ENCODE results near the gene IL18BP.

IL18BP gene

GRCh38 chr11:72008728-72009127, 10.0 kb downstream of the IL18BP start (continued):
- TF ChIP-seq, protein P1, sequence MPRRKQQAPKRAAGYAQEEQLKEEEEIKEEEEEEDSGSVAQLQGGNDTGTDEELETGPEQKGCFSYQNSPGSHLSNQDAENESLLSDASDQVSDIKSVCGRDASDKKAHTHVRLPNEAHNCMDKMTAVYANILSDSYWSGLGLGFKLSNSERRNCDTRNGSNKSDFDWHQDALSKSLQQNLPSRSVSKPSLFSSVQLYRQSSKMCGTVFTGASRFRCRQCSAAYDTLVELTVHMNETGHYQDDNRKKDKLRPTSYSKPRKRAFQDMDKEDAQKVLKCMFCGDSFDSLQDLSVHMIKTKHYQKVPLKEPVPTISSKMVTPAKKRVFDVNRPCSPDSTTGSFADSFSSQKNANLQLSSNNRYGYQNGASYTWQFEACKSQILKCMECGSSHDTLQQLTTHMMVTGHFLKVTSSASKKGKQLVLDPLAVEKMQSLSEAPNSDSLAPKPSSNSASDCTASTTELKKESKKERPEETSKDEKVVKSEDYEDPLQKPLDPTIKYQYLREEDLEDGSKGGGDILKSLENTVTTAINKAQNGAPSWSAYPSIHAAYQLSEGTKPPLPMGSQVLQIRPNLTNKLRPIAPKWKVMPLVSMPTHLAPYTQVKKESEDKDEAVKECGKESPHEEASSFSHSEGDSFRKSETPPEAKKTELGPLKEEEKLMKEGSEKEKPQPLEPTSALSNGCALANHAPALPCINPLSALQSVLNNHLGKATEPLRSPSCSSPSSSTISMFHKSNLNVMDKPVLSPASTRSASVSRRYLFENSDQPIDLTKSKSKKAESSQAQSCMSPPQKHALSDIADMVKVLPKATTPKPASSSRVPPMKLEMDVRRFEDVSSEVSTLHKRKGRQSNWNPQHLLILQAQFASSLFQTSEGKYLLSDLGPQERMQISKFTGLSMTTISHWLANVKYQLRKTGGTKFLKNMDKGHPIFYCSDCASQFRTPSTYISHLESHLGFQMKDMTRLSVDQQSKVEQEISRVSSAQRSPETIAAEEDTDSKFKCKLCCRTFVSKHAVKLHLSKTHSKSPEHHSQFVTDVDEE (CRISPR knock-in tag; IDR thresholded peaks at IDR 0.05), result no peak
- no peak for TF ChIP-seq CSRNP3 (CRISPR knock-in tag; IDR thresholded peaks at IDR 0.05)

- no peak for ATAC-seq
- no peak for TF ChIP-seq BACH2 (CRISPR knock-in tag; IDR thresholded peaks at IDR 0.05; ENCODE audit: borderline replicate concordance)
- no peak for TF ChIP-seq ISL1 (CRISPR knock-in tag; IDR thresholded peaks at IDR 0.05)
- no peak for TF ChIP-seq TCF4 (CRISPR knock-in tag; IDR thresholded peaks at IDR 0.05; ENCODE audit: borderline replicate concordance)
- TF ChIP-seq ARNTL (CRISPR knock-in tag; IDR thresholded peaks at IDR 0.05; ENCODE audit: borderline replicate concordance, low read depth), result no peak
- no peak for TF ChIP-seq ZNF70 (CRISPR knock-in tag; IDR thresholded peaks at IDR 0.05)
- TF ChIP-seq, protein P1 (CRISPR knock-in tag; IDR thresholded peaks at IDR 0.05), result no peak
- no peak for TF ChIP-seq ZFP30 (CRISPR knock-in tag; IDR thresholded peaks at IDR 0.05)
- TF ChIP-seq CSRNP3 (CRISPR knock-in tag; IDR thresholded peaks at IDR 0.05), result no peak
- TF ChIP-seq PATZ1 (CRISPR knock-in tag; IDR thresholded peaks at IDR 0.05; ENCODE audit: borderline replicate concordance), result no peak
Observed at GRCh38 chr11:72009156-72009555, 10.4 kb downstream of the IL18BP start.

GRCh38 chr11:72010529-72011233, 12.0 kb downstream of the IL18BP start:
- ATAC-seq, result no peak
- TF ChIP-seq TOX (CRISPR knock-in tag; IDR thresholded peaks at IDR 0.05; ENCODE audit: borderline replicate concordance) (no peak), ZNF70 (CRISPR knock-in tag; IDR thresholded peaks at IDR 0.05) (no peak), ARNTL (CRISPR knock-in tag; IDR thresholded peaks at IDR 0.05; ENCODE audit: borderline replicate concordance, low read depth) (no peak)
- TF ChIP-seq, protein P1 (CRISPR knock-in tag; IDR thresholded peaks at IDR 0.05), result no peak
